Measurements from ENCODE around the gene DISP3. TPM values are rescaled to one million over a fixed set of nuclear protein-coding genes. Genes with fewer than 3 reads are reported as not detected.
A peak's percentile ranks its signal among the peaks of the same experiment; 100 is the strongest.

Gene DISP3
- polyA plus RNA-seq, 3 donors from 2014 or later: 0.37 to 0.66 TPM; not detected in 1

- no peak for DNase-seq
- Mint-ChIP-seq H3K9me3 (peaks cover 0 to 1% (median 0%) of the 10 kb centered on the region in 6 donors), H3K27ac (no peak overlapping the region), H3K27me3 (ENCODE audit: low read depth in 3 of 3) (peaks cover 1 to 11% (median 7%) of the 10 kb centered on the region in 3 donors), H3K4me3 (no peak overlapping the region), H3K36me3 (no peaks in the 10 kb centered on the region), H3K4me1 (no peaks in the 10 kb centered on the region)
Observed at GRCh38 chr1:11466416-11466815, 12.5 kb upstream of the DISP3 start.

GRCh38 chr1:11468878-11469277, 10.1 kb upstream of the DISP3 start:
- Mint-ChIP-seq H3K4me3 (no peak overlapping the region), H3K27ac (no peak overlapping the region), H3K9me3 (peaks cover 0 to 1% (median 0%) of the 10 kb centered on the region in 6 donors), H3K36me3 (no peaks in the 10 kb centered on the region), H3K27me3 (ENCODE audit: low read depth in 3 of 3) (peaks cover 1 to 7% (median 4%) of the 10 kb centered on the region in 3 donors), H3K4me1 (no peaks in the 10 kb centered on the region)
- no peak for DNase-seq

- Mint-ChIP-seq H3K4me1 (no peaks in the 10 kb centered on the region), H3K4me3 (no peak overlapping the region), H3K27ac (no peak overlapping the region), H3K36me3 (no peaks in the 10 kb centered on the region), H3K27me3 (ENCODE audit: low read depth in 3 of 3) (peaks cover 0 to 7% (median 4%) of the 10 kb centered on the region in 3 donors), H3K9me3 (peaks cover 0 to 1% (median 0%) of the 10 kb centered on the region in 6 donors)
- no peak for DNase-seq
Observed at GRCh38 chr1:11470912-11471311, 8.0 kb upstream of the DISP3 start.

- Mint-ChIP-seq H3K36me3 (no peaks in the 10 kb centered on the region), H3K9me3 (peaks cover 0 to 1% (median 0%) of the 10 kb centered on the region in 6 donors), H3K27ac (no peak overlapping the region), H3K4me1 (no peaks in the 10 kb centered on the region), H3K27me3 (ENCODE audit: low read depth in 3 of 3) (peaks cover 0 to 7% (median 6%) of the 10 kb centered on the region in 3 donors), H3K4me3 (no peak overlapping the region)
- no peak for DNase-seq
Observed at GRCh38 chr1:11471473-11471872, 7.5 kb upstream of the DISP3 start.

- H3K9me3 Mint-ChIP-seq: peaks cover 0 to 1% (median 0%) of the 10 kb centered on the region in 6 donors
- DNase-seq: no peak
- no peaks in the 10 kb centered on the region for H3K4me1 Mint-ChIP-seq
- H3K36me3 Mint-ChIP-seq: no peaks in the 10 kb centered on the region
- peaks cover 0 to 8% (median 7%) of the 10 kb centered on the region in 3 donors for H3K27me3 Mint-ChIP-seq (ENCODE audit: low read depth in 3 of 3)
- H3K27ac Mint-ChIP-seq: no peak overlapping the region
- H3K4me3 Mint-ChIP-seq: no peak overlapping the region
Observed at GRCh38 chr1:11472284-11472683, 6.7 kb upstream of the DISP3 start.

GRCh38 chr1:11472741-11473140, 6.2 kb upstream of the DISP3 start:
- H3K27me3 Mint-ChIP-seq (ENCODE audit: low read depth in 3 of 3): peaks cover 0 to 9% (median 8%) of the 10 kb centered on the region in 3 donors
- no peak overlapping the region for H3K27ac Mint-ChIP-seq
- no peaks in the 10 kb centered on the region for H3K36me3 Mint-ChIP-seq
- H3K9me3 Mint-ChIP-seq: peaks cover 0 to 1% (median 0%) of the 10 kb centered on the region in 6 donors
- H3K4me1 Mint-ChIP-seq: no peaks in the 10 kb centered on the region
- DNase-seq: no peak
- no peak overlapping the region for H3K4me3 Mint-ChIP-seq

GRCh38 chr1:11473491-11474034, 5.4 kb upstream of the DISP3 start:
- H3K27ac Mint-ChIP-seq: no peak overlapping the region
- H3K4me1 Mint-ChIP-seq: no peaks in the 10 kb centered on the region
- no peak overlapping the region for H3K4me3 Mint-ChIP-seq
- H3K36me3 Mint-ChIP-seq: no peaks in the 10 kb centered on the region
- peak in 1 of 3 donors; percentile 26 for DNase-seq
- H3K9me3 Mint-ChIP-seq: peaks cover 0 to 3% (median 0%) of the 10 kb centered on the region in 6 donors
- peaks cover 0 to 12% (median 8%) of the 10 kb centered on the region in 3 donors for H3K27me3 Mint-ChIP-seq (ENCODE audit: low read depth in 3 of 3)

- no peak for DNase-seq
- peaks cover 0 to 3% (median 0%) of the 10 kb centered on the region in 6 donors for H3K9me3 Mint-ChIP-seq
- no peak overlapping the region for H3K27ac Mint-ChIP-seq
- no peaks in the 10 kb centered on the region for H3K36me3 Mint-ChIP-seq
- H3K4me3 Mint-ChIP-seq: no peak overlapping the region
- H3K4me1 Mint-ChIP-seq: peaks cover 0 to 3% of the 10 kb centered on the region in 2 donors
- H3K27me3 Mint-ChIP-seq (ENCODE audit: low read depth in 3 of 3): peaks cover 0 to 12% (median 4%) of the 10 kb centered on the region in 3 donors
Observed at GRCh38 chr1:11474826-11475225, 4.1 kb upstream of the DISP3 start.

GRCh38 chr1:11475748-11476147, 3.2 kb upstream of the DISP3 start:
- Mint-ChIP-seq H3K36me3 (no peaks in the 10 kb centered on the region), H3K27me3 (ENCODE audit: low read depth in 3 of 3) (peaks cover 4 to 16% (median 8%) of the 10 kb centered on the region in 3 donors), H3K27ac (no peak overlapping the region), H3K9me3 (peaks cover 0 to 3% (median 0%) of the 10 kb centered on the region in 6 donors), H3K4me3 (peak overlapping the region in 1 of 5 donors; percentile 35), H3K4me1 (peaks cover 8 to 9% of the 10 kb centered on the region in 2 donors)
- no peak for DNase-seq

GRCh38 chr1:11479375-11479979, 522 bp downstream of the DISP3 start:
- Mint-ChIP-seq H3K36me3 (peaks cover 0 to 4% (median 3%) of the 10 kb centered on the region in 3 donors), H3K27me3 (ENCODE audit: low read depth in 3 of 3) (peaks cover 13 to 25% (median 13%) of the 10 kb centered on the region in 3 donors), H3K9me3 (peaks cover 0 to 4% (median 0%) of the 10 kb centered on the region in 6 donors), H3K4me3 (peak overlapping the region in 4 of 5 donors; percentile 49 to 75 (median 71)), H3K27ac (no peak overlapping the region), H3K4me1 (peaks cover 12 to 13% of the 10 kb centered on the region in 2 donors)
- no peak for DNase-seq

- no peak for DNase-seq
- Mint-ChIP-seq H3K4me1 (peaks cover 12 to 13% of the 10 kb centered on the region in 2 donors), H3K27ac (no peak overlapping the region), H3K36me3 (peaks cover 0 to 4% (median 3%) of the 10 kb centered on the region in 3 donors), H3K27me3 (ENCODE audit: low read depth in 3 of 3) (peaks cover 13 to 28% (median 13%) of the 10 kb centered on the region in 3 donors), H3K4me3 (peak overlapping the region; percentile 53 to 76 (median 66)), H3K9me3 (peaks cover 0 to 4% (median 0%) of the 10 kb centered on the region in 6 donors)
Observed at GRCh38 chr1:11481019-11481418, 2.1 kb downstream of the DISP3 start.

GRCh38 chr1:11482198-11482597, 3.2 kb downstream of the DISP3 start:
- no peak overlapping the region for H3K4me3 Mint-ChIP-seq
- peaks cover 0 to 4% (median 3%) of the 10 kb centered on the region in 3 donors for H3K36me3 Mint-ChIP-seq
- no peak for DNase-seq
- H3K9me3 Mint-ChIP-seq: peaks cover 0 to 4% (median 0%) of the 10 kb centered on the region in 6 donors
- H3K27me3 Mint-ChIP-seq (ENCODE audit: low read depth in 3 of 3): peaks cover 8 to 29% (median 13%) of the 10 kb centered on the region in 3 donors
- H3K27ac Mint-ChIP-seq: no peak overlapping the region
- H3K4me1 Mint-ChIP-seq: peaks cover 12 to 13% of the 10 kb centered on the region in 2 donors

GRCh38 chr1:11482701-11483479, 3.9 kb downstream of the DISP3 start:
- Mint-ChIP-seq H3K27ac (no peak overlapping the region), H3K4me3 (no peak overlapping the region), H3K9me3 (peaks cover 0 to 4% (median 0%) of the 10 kb centered on the region in 6 donors), H3K27me3 (ENCODE audit: low read depth in 3 of 3) (peaks cover 8 to 26% (median 13%) of the 10 kb centered on the region in 3 donors), H3K4me1 (peaks cover 12 to 13% of the 10 kb centered on the region in 2 donors), H3K36me3 (peaks cover 0 to 4% (median 3%) of the 10 kb centered on the region in 3 donors)
- DNase-seq: no peak

Measured in immature natural killer cell (primary cell).